ENCODE data around the gene ULK4. TPM values are rescaled to one million over a fixed set of nuclear protein-coding genes. Genes with fewer than 3 reads are reported as not detected.

ULK4 gene
- total RNA-seq, 4 donors from 2014 or later: 2.0 to 3.0 (median 2.3) TPM

- in situ Hi-C loops (cut with MboI; ENCODE audit: low sequenced_read_pairs in 4 of 4) (no loop called here), intact Hi-C loops (cut with DNase I; ENCODE audit: low total_unique reads) (no loop called here)
- ATAC-seq (no peak), DNase-seq (no peak)
- Histone ChIP-seq H3K9me3 (no peaks in the 10 kb centered on the region), H3K27me3 (no peaks in the 10 kb centered on the region), H3K4me3 (no peak overlapping the region), H3K4me1 (no peaks in the 10 kb centered on the region), H3K36me3 (peaks cover 2 to 27% of the 10 kb centered on the region in 2 donors), H3K27ac (no peak overlapping the region)
- no peak for TF ChIP-seq CTCF (IDR thresholded peaks at IDR 0.05 in 4 of 5, conservative IDR thresholded peaks at IDR 0.05 in 1 of 5)
- no peak for TF ChIP-seq POLR2A (IDR thresholded peaks at IDR 0.05)
Measured at GRCh38 chr3:41241800-41242571, 719.9 kb downstream of the ULK4 start.

GRCh38 chr3:41241161-41241560 is 720.7 kb downstream of the ULK4 start:
- no peak overlapping the region for H3K27ac ChIP-seq
- DNase-seq (no peak), ATAC-seq (no peak)
- H3K9me3 ChIP-seq: no peaks in the 10 kb centered on the region
- in situ Hi-C loops (cut with MboI; ENCODE audit: low sequenced_read_pairs in 4 of 4): no loop called here
- no peaks in the 10 kb centered on the region for H3K27me3 ChIP-seq
- intact Hi-C loops (cut with DNase I; ENCODE audit: low total_unique reads): no loop called here
- H3K4me1 ChIP-seq: no peaks in the 10 kb centered on the region
- TF ChIP-seq CTCF (IDR thresholded peaks at IDR 0.05 in 4 of 5, conservative IDR thresholded peaks at IDR 0.05 in 1 of 5) (no peak), POLR2A (IDR thresholded peaks at IDR 0.05) (no peak)
- H3K36me3 ChIP-seq: peaks cover 2 to 35% of the 10 kb centered on the region in 2 donors
- H3K4me3 ChIP-seq: no peak overlapping the region

DNA sequence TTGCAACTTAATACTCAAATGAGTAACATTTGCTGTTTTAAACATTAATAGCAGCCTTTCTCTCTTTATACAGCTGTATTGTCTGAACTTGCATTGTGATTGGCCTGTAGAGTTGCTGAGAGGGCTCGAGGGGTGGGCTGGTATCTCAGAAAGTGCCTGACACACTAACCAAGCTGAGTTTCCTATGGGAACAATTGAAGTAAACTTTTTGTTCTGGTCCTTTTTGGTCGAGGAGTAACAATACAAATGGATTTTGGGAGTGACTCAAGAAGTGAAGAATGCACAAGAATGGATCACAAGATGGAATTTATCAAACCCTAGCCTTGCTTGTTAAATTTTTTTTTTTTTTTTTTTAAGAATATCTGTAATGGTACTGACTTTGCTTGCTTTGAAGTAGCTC is 722.3 kb downstream of the ULK4 start:
- no peak for ATAC-seq
- in situ Hi-C loops (cut with MboI; ENCODE audit: low sequenced_read_pairs in 4 of 4): no loop called here
- Histone ChIP-seq H3K27me3 (no peaks in the 10 kb centered on the region), H3K4me3 (no peak overlapping the region), H3K36me3 (peaks cover 2 to 51% of the 10 kb centered on the region in 2 donors), H3K27ac (no peak overlapping the region), H3K4me1 (no peaks in the 10 kb centered on the region), H3K9me3 (no peaks in the 10 kb centered on the region)
- intact Hi-C loops (cut with DNase I; ENCODE audit: low total_unique reads): no loop called here
- TF ChIP-seq POLR2A (IDR thresholded peaks at IDR 0.05) (no peak), CTCF (IDR thresholded peaks at IDR 0.05 in 4 of 5, conservative IDR thresholded peaks at IDR 0.05 in 1 of 5) (no peak)
- DNase-seq: no peak

DNA sequence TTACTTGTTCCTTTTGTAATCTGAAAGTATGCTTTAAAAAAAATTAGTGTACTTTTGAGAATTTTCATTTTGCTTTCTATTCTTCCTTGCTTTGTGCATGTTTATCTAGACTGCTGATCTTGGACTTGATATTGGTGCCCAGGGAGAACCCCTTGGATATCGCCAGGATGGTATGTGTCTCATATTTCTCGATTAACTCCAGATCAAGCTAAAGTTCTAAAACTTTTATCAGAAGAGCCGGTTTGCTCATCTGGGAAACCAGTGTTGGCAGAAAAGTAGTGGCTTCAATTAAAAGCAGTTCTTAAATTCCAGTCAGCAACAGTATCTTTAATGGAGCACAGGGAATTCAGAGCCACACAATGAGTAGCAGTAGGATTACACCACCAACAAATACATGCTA is 724.0 kb downstream of the ULK4 start:
- no peaks in the 10 kb centered on the region for H3K9me3 ChIP-seq
- in situ Hi-C loops (cut with MboI; ENCODE audit: low sequenced_read_pairs in 4 of 4) (no loop called here), intact Hi-C loops (cut with DNase I; ENCODE audit: low total_unique reads) (no loop called here)
- no peaks in the 10 kb centered on the region for H3K27me3 ChIP-seq
- H3K27ac ChIP-seq: no peak overlapping the region
- H3K36me3 ChIP-seq: peaks cover 2 to 68% of the 10 kb centered on the region in 2 donors
- H3K4me1 ChIP-seq: no peaks in the 10 kb centered on the region
- TF ChIP-seq POLR2A (IDR thresholded peaks at IDR 0.05): no peak
- TF ChIP-seq CTCF (IDR thresholded peaks at IDR 0.05 in 4 of 5, conservative IDR thresholded peaks at IDR 0.05 in 1 of 5): no peak
- no peak overlapping the region for H3K4me3 ChIP-seq
- DNase-seq (no peak), ATAC-seq (no peak)

Measured in gastrocnemius medialis (tissue), 4 donors.